OCI-LY7 (cell line): ENCODE results near the gene NPLOC4. TPM values are rescaled to one million over a fixed set of nuclear protein-coding genes. Genes with fewer than 3 reads are reported as not detected.

Experiments
- BruUV-seq: library from RNA; stranded (reverse); fragments of 400-500 nt; replicated peaks from 2 replicates; lab custom pipeline; 2021; lab: Mats Ljungman, UMichigan
- CTCF ChIA-PET: fragments of 300-600 bp; sonication (Branson Sonifier 250); formaldehyde crosslinking; loops from one replicate; lab custom pipeline; 2022; ENCODE audit warnings: antibody characterized with exemption; ENCODE audit not compliant: unreplicated experiment; lab: Charles Lee
- POLR2A ChIA-PET: fragments of 300-600 bp; sonication (Branson Sonifier 250); formaldehyde crosslinking; loops from one replicate; lab custom pipeline; 2022; ENCODE audit warnings: antibody characterized with exemption; lab: Charles Lee
- DNase-seq: peaks from one replicate; pipeline ENCODE4 v3.0.0-alpha.2; 2015; ENCODE audit warnings: low spot score
- H2AFZ ChIP-seq: fragments of 200-600 bp; sonication (generic), shearing (Covaris generic); 2 replicates; pipeline ENCODE4 v1.6.1; 2014; ENCODE audit warnings: mild to moderate bottlenecking, antibody characterized with exemption, low read length, moderate library complexity
- H3K27ac ChIP-seq: fragments of 200-600 bp; sonication (generic); 2 replicates; pipeline ENCODE4 v1.5.1; 2014; ENCODE audit warnings: mixed run types, low read depth, mild to moderate bottlenecking, moderate library complexity, low read length, inconsistent platforms; ENCODE audit not compliant: poor library complexity, severe bottlenecking
- H3K36me3 ChIP-seq: fragments of 200-600 bp; sonication (generic); 2 replicates; pipeline ENCODE4 v1.6.1; 2014; ENCODE audit warnings: mild to moderate bottlenecking, antibody characterized with exemption, low read length, moderate library complexity, mixed read lengths; ENCODE audit not compliant: insufficient read depth
- H3K4me1 ChIP-seq: fragments of 200-600 bp; sonication (generic); 2 replicates; pipeline ENCODE4 v1.5.1; 2014; ENCODE audit warnings: mild to moderate bottlenecking, low read length; ENCODE audit not compliant: insufficient read depth, poor library complexity, severe bottlenecking
- H3K4me2 ChIP-seq: fragments of 200-600 bp; sonication (generic); 2 replicates; pipeline ENCODE4 v1.6.1; 2014; ENCODE audit warnings: mild to moderate bottlenecking, low read length
- H3K4me3 ChIP-seq: fragments of 200-600 bp; sonication (generic); 2 replicates; pipeline ENCODE4 v1.5.1; 2014; ENCODE audit warnings: mild to moderate bottlenecking, low read depth, low read length; ENCODE audit not compliant: poor library complexity, severe bottlenecking
- H3K79me2 ChIP-seq: fragments of 200-600 bp; sonication (generic); 2 replicates; pipeline ENCODE4 v1.6.1; 2016; ENCODE audit warnings: low read depth, mild to moderate bottlenecking, low read length, moderate library complexity, mixed read lengths; ENCODE audit not compliant: insufficient read depth
- H3K9me2 ChIP-seq: fragments of 200-600 bp; sonication (generic); 2 replicates; pipeline ENCODE4 v1.6.1; 2016; ENCODE audit warnings: mild to moderate bottlenecking, low read length, mixed read lengths; ENCODE audit not compliant: insufficient read depth
- H3K9me3 ChIP-seq: fragments of 200-600 bp; sonication (generic); 2 replicates; pipeline ENCODE4 v1.6.1; 2014; ENCODE audit warnings: mild to moderate bottlenecking, mixed run types, low read length, mixed read lengths
- H4K20me1 ChIP-seq: fragments of 200-600 bp; sonication (generic); 2 replicates; pipeline ENCODE4 v1.6.1; 2014; ENCODE audit warnings: mild to moderate bottlenecking, antibody characterized with exemption, low read length, moderate library complexity, mixed read lengths; ENCODE audit not compliant: insufficient read depth
- EZH2phosphoT487 ChIP-seq: fragments of 200-600 bp; sonication (generic); IDR thresholded peaks from 2 replicates; pipeline ENCODE4 v1.6.1; 2018; ENCODE audit warnings: low read depth, borderline replicate concordance, mild to moderate bottlenecking, mixed run types, antibody characterized with exemption, low read length, moderate library complexity, mixed read lengths
- intact Hi-C: fragments of 100-400 bp; cut with micrococcal nuclease; formaldehyde crosslinking; loops from one replicate; pipeline ENCODE4 v1.10.0; 2022; ENCODE audit not compliant: unreplicated experiment
- total RNA-seq, 2 experiments: library from RNA; depleted of rRNA in 1 of 2; stranded (reverse); fragments of >200 nt in 1 of 2; shearing (Covaris generic) in 1 of 2; gene quantifications; 2 replicates each; pipeline ENCODE4 v1.2.3, GENCODE V29; 2014 to 2022
- TF ChIP-seq, protein P1 (sequence below): fragments of 200-600 bp; sonication (generic); conservative IDR thresholded peaks from 2 replicates; pipeline ENCODE4 v1.5.1; 2014; ENCODE audit warnings: mild to moderate bottlenecking, antibody characterized with exemption, low read length, moderate library complexity, mixed read lengths

The NPLOC4 gene
- total RNA-seq, 2 experiments from 2014 or later = 69.6 to 118 TPM

DNA sequence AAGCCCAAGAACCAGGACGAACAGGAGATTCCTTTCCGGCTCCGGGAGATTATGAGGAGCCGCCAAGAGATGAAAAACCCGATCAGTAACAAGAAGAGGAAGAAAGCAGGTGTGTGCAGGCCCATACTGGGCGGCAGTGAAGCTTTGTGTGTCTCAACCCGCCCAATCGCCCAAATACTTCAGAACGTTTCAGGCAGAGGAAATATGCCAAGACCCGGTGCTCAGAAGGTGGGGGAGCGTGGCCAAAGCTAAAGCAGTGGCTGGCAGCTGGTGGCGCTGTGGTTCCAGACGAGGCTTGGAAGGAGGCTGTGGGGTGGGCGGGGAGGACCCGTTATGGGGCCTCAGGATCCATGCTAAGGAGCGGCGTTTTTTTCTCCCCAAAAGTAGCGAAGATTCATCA, 30.8 kb upstream of the NPLOC4 start:
- BruUV-seq = no TSS peak
- ChIA-PET POLR2A (interaction anchor here (1.1 kb wide), 1 partner anchor 11 kb away, joined by 3 read pairs; no protein-coding TSS in a partner anchor), CTCF (interaction anchor here (0.6 kb wide), 1 partner anchor 342 kb away, joined by 3 read pairs; no protein-coding TSS in a partner anchor)
- intact Hi-C loops = loop anchor here (1.0 kb wide), 1 partner anchor 16 kb away; the partner anchor contains the start of gene ARL16
- Histone ChIP-seq H3K79me2 (peaks cover 36% of the 10 kb centered on the region), H3K36me3 (peaks cover 70% of the 10 kb centered on the region), H3K4me1 (peaks cover 25% of the 10 kb centered on the region), H4K20me1 (no peaks in the 10 kb centered on the region), H3K9me3 (no peaks in the 10 kb centered on the region), H3K27ac (no peak overlapping the region), H3K4me2 (peak overlapping the region; percentile 98), H3K4me3 (peak overlapping the region; percentile 100), H2AFZ (no peak overlapping the region), H3K9me2 (no peaks in the 10 kb centered on the region)
- no peak for TF ChIP-seq EZH2phosphoT487
- TF ChIP-seq, protein P1, sequence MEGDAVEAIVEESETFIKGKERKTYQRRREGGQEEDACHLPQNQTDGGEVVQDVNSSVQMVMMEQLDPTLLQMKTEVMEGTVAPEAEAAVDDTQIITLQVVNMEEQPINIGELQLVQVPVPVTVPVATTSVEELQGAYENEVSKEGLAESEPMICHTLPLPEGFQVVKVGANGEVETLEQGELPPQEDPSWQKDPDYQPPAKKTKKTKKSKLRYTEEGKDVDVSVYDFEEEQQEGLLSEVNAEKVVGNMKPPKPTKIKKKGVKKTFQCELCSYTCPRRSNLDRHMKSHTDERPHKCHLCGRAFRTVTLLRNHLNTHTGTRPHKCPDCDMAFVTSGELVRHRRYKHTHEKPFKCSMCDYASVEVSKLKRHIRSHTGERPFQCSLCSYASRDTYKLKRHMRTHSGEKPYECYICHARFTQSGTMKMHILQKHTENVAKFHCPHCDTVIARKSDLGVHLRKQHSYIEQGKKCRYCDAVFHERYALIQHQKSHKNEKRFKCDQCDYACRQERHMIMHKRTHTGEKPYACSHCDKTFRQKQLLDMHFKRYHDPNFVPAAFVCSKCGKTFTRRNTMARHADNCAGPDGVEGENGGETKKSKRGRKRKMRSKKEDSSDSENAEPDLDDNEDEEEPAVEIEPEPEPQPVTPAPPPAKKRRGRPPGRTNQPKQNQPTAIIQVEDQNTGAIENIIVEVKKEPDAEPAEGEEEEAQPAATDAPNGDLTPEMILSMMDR = peak; percentile 82
- DNase-seq = peak; percentile 54

- peaks cover 36% of the 10 kb centered on the region for H3K79me2 ChIP-seq
- CTCF ChIA-PET = no interaction called here
- peaks cover 25% of the 10 kb centered on the region for H3K4me1 ChIP-seq
Measured at GRCh38 chr17:81666342-81667191, 29.7 kb upstream of the NPLOC4 start, which contains the start of the genes CCDC137 and OXLD1. CCDC137 (plus strand) TSS chr17:81666737; CDS start chr17:81666767, 30 bp downstream. OXLD1 (minus strand) TSS chr17:81666605; CDS start chr17:81666577, 28 bp downstream.

More at GRCh38 chr17:81666342-81667191, 29.7 kb upstream of the NPLOC4 start, which contains the start of the genes CCDC137 and OXLD1:
- TSS peak; percentile 61 for BruUV-seq
- Histone ChIP-seq H3K27ac (peak within 1 kb of the TSS; percentile 62), H2AFZ (peak within 1 kb of the TSS; percentile 20; the same call in 1 of the 2 replicates), H3K9me3 (no peaks in the 10 kb centered on the region), H3K4me2 (peak within 1 kb of the TSS; percentile 98), H3K9me2 (no peaks in the 10 kb centered on the region), H4K20me1 (no peaks in the 10 kb centered on the region), H3K4me3 (peak within 1 kb of the TSS; percentile 100), H3K36me3 (peaks cover 58% of the 10 kb centered on the region)
- DNase-seq = peak; percentile 99
- TF ChIP-seq, protein P1 = no peak
- TF ChIP-seq EZH2phosphoT487 = no peak
- POLR2A ChIA-PET = interaction anchor here (2.1 kb wide), 1 partner anchor 17 kb away, joined by 8 read pairs; the partner anchor contains the start of genes ARL16 and HGS
- intact Hi-C loops = loop anchor here (1.0 kb wide), 2 partner anchors 17 to 29 kb away; partner anchors contain the start of genes ARL16, NPLOC4 and TSPAN10
